Mononuclear cell (primary cell): Measurements from ENCODE around the gene CDIPT. TPM values are rescaled to one million over a fixed set of nuclear protein-coding genes. Genes with fewer than 3 reads are reported as not detected.

Experiments used
- total RNA-seq: library from RNA; depleted of rRNA; stranded (reverse); fragments of >200 nt; gene quantifications from one replicate; pipeline ENCODE4 v1.2.3, GENCODE V29; 2012

Gene CDIPT
- total RNA-seq, 1 donor, result 22.1 TPM

Other genes starting within 250 kb of the CDIPT start
- 29.7 TPM for gene SPN, start 200.0 kb downstream of the CDIPT start, total RNA-seq
- 0.21 TPM for gene QPRT, start 184.0 kb downstream of the CDIPT start, total RNA-seq
- gene C16orf54, start 117.2 kb downstream of the CDIPT start, total RNA-seq, result 87.9 TPM
- not detected for gene ZG16, start 85.0 kb downstream of the CDIPT start, total RNA-seq
- 78.5 TPM for gene KIF22, start 72.5 kb downstream of the CDIPT start, total RNA-seq
- gene MAZ, start 56.7 kb downstream of the CDIPT start, total RNA-seq, result 132 TPM
- gene PRRT2, start 51.0 kb downstream of the CDIPT start, total RNA-seq, result 0.52 TPM
- gene PAGR1, start 47.1 kb downstream of the CDIPT start, total RNA-seq, result 14.4 TPM
- 75.6 TPM for gene MVP, start 42.8 kb downstream of the CDIPT start, total RNA-seq
- under 0.01 TPM for gene SEZ6L2, start 36.3 kb upstream of the CDIPT start, total RNA-seq
- gene ASPHD1, start 37.3 kb upstream of the CDIPT start, total RNA-seq, result not detected
- 21.5 TPM for gene KCTD13, start 63.0 kb upstream of the CDIPT start, total RNA-seq
- gene TMEM219, start 98.9 kb upstream of the CDIPT start, total RNA-seq, result 61.1 TPM
- gene TAOK2, start 110.6 kb upstream of the CDIPT start, total RNA-seq, result 10.5 TPM
- 3.9 TPM for gene HIRIP3, start 132.4 kb upstream of the CDIPT start, total RNA-seq
- gene INO80E, start 133.0 kb upstream of the CDIPT start, total RNA-seq, result 32.0 TPM
- not detected for gene DOC2A, start 147.8 kb upstream of the CDIPT start, total RNA-seq
- gene C16orf92, start 160.0 kb upstream of the CDIPT start, total RNA-seq, result not detected
- gene TLCD3B, start 168.0 kb upstream of the CDIPT start, total RNA-seq, result not detected
- 343 TPM for gene ALDOA, start 202.5 kb upstream of the CDIPT start, total RNA-seq
- gene PPP4C, start 212.8 kb upstream of the CDIPT start, total RNA-seq, result 79.7 TPM
- 0.10 TPM for gene TBX6, start 228.7 kb upstream of the CDIPT start, total RNA-seq
- gene YPEL3, start 233.0 kb upstream of the CDIPT start, total RNA-seq, result 66.0 TPM